HG03342 (cell line): Measurements from ENCODE around the gene CA11.
"Not testable (repeated sequence)": the region's sequence is repeated elsewhere in the genome, so short reads cannot be mapped to it uniquely, and the experiment has no call there.

ENCODE experiments used
- ATAC-seq: cut with Tn5 transposase; IDR thresholded peaks from one replicate; pipeline ENCODE4 v1.9.1; 2021; ENCODE audit warnings: mild to moderate bottlenecking, moderate library complexity; ENCODE audit not compliant: unreplicated experiment

The CA11 gene

GRCh38 chr19:48670699-48671445 lies 24.9 kb upstream of the CA11 start:
- ATAC-seq = no peak

- ATAC-seq = no peak
Measured at GRCh38 chr19:48669903-48670668, 24.1 kb upstream of the CA11 start.

GRCh38 chr19:48668761-48669160 lies 22.8 kb upstream of the CA11 start:
- ATAC-seq = no peak

GRCh38 chr19:48668332-48668731 lies 22.3 kb upstream of the CA11 start:
- ATAC-seq = no peak

GRCh38 chr19:48665786-48666185 lies 19.8 kb upstream of the CA11 start:
- ATAC-seq = no peak

- no peak for ATAC-seq
Measured at GRCh38 chr19:48664476-48664875, 18.5 kb upstream of the CA11 start.

GRCh38 chr19:48663667-48664066 lies 17.7 kb upstream of the CA11 start:
- no peak for ATAC-seq

GRCh38 chr19:48661711-48662090 lies 15.7 kb upstream of the CA11 start:
- no peak for ATAC-seq

GRCh38 chr19:48660852-48661710 lies 15.1 kb upstream of the CA11 start:
- ATAC-seq = peak; percentile 69

- ATAC-seq = no peak
Measured at GRCh38 chr19:48659768-48660167, 13.8 kb upstream of the CA11 start.

- ATAC-seq = no peak
Measured at GRCh38 chr19:48658483-48658882, 12.5 kb upstream of the CA11 start.

GRCh38 chr19:48657828-48658227 lies 11.8 kb upstream of the CA11 start:
- ATAC-seq = not testable (repeated sequence)

GRCh38 chr19:48656840-48657474 lies 11.0 kb upstream of the CA11 start:
- no peak for ATAC-seq

GRCh38 chr19:48654299-48655059 lies 8.5 kb upstream of the CA11 start:
- ATAC-seq = no peak

- ATAC-seq = no peak
Measured at GRCh38 chr19:48651683-48652048, 5.7 kb upstream of the CA11 start.

- ATAC-seq = no peak
Measured at GRCh38 chr19:48650974-48651682, 5.1 kb upstream of the CA11 start.

GRCh38 chr19:48648134-48648533 lies 2.1 kb upstream of the CA11 start:
- no peak for ATAC-seq

GRCh38 chr19:48646722-48647216 lies 782 bp upstream of the CA11 start:
- ATAC-seq = no peak

- ATAC-seq = no peak
Measured at GRCh38 chr19:48645620-48646000, 377 bp downstream of the CA11 start.
